ENCODE results near the gene MIOX. TPM values are rescaled to one million over a fixed set of nuclear protein-coding genes. Genes with fewer than 3 reads are reported as not detected.

The MIOX gene
- total and polyA plus RNA-seq, 10 of the 15 experiments (the other 5 are each of a cell fraction or from before 2014, with no cell fraction given) = 0.10 to 0.31 TPM; not detected in 8

- DNase-seq (ENCODE audit: low read depth, low spot score) (no peak), ATAC-seq (no peak), FAIRE-seq (no peak)
- Histone ChIP-seq H3K4me3 (no peak overlapping the region), H3K9me3 (replicated peaks; ENCODE audit: control insufficient read depth, insufficient read depth, low read length) (no peaks in the 10 kb centered on the region), H3K9ac (ENCODE audit: control insufficient read depth, insufficient read depth, low read length) (no peak overlapping the region), H3K79me2 (ENCODE audit: control insufficient read depth, insufficient read depth, low read length) (no peaks in the 10 kb centered on the region), H3K4me1 (ENCODE audit: control insufficient read depth, insufficient read depth, low read length) (no peaks in the 10 kb centered on the region; the same call in 1 of the 2 replicates), H3K27ac (ENCODE audit: control insufficient read depth, insufficient read depth) (no peak overlapping the region), H2AFZ (ENCODE audit: control insufficient read depth, low read depth, low read length) (no peak overlapping the region), H3K36me3 (ENCODE audit: control insufficient read depth in 2 of 2, insufficient read depth in 2 of 2, low read length in 1 of 2) (peaks cover 5 to 25% of the 10 kb centered on the region in 2 experiments; a peak in 3 of 4 replicates), H3K27me3 (replicated peaks in 1 of 2; ENCODE audit: control insufficient read depth in 2 of 2, insufficient read depth in 2 of 2, low read length in 1 of 2) (no peaks in the 10 kb centered on the region), H4K20me1 (ENCODE audit: control insufficient read depth, insufficient read depth) (no peaks in the 10 kb centered on the region), H3K4me2 (ENCODE audit: control insufficient read depth, insufficient read depth) (no peak overlapping the region)
- RAD21 ChIA-PET (ENCODE audit: unreplicated experiment) = no interaction called here
- intact Hi-C loops (cut with micrococcal nuclease; ENCODE audit: unreplicated experiment) = no loop called here
- TF ChIP-seq, protein P1, sequence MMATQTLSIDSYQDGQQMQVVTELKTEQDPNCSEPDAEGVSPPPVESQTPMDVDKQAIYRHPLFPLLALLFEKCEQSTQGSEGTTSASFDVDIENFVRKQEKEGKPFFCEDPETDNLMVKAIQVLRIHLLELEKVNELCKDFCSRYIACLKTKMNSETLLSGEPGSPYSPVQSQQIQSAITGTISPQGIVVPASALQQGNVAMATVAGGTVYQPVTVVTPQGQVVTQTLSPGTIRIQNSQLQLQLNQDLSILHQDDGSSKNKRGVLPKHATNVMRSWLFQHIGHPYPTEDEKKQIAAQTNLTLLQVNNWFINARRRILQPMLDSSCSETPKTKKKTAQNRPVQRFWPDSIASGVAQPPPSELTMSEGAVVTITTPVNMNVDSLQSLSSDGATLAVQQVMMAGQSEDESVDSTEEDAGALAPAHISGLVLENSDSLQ (IDR thresholded peaks at IDR 0.05) = no peak
- peak; percentile 51; the same call in 1 of the 2 replicates for TF ChIP-seq POLR2A (IDR thresholded peaks at IDR 0.05; ENCODE audit: low read depth, low read length)
- WGBS (ENCODE audit: insufficient coverage, insufficient replicate concordance, low lambda C conversion rate, missing lambda C conversion rate) = 67% methylated on average over 30 of the region's 30 CpGs
- CTCF ChIA-PET = no interaction called here
- POLR2A ChIA-PET = interaction anchor here (0.6 kb wide), 1 partner anchor 1193 kb away, joined by 3 read pairs; no protein-coding TSS in a partner anchor
- SMC1A ChIA-PET (ENCODE audit: uncharacterized antibody, unreplicated experiment) = no interaction called here
- in situ Hi-C loops (cut with MboI) = no loop called here
- no TSS peak for BruUV-seq (replicated peaks)
Measured at GRCh38 chr22:50445071-50445879, 41.4 kb upstream of the MIOX start.

- POLR2A ChIA-PET = no interaction called here
Measured at GRCh38 chr22:50445880-50446707, 40.6 kb upstream of the MIOX start.

More at GRCh38 chr22:50445880-50446707, 40.6 kb upstream of the MIOX start:
- Histone ChIP-seq H3K9me3 (replicated peaks; ENCODE audit: control insufficient read depth, insufficient read depth, low read length) (no peaks in the 10 kb centered on the region), H4K20me1 (ENCODE audit: control insufficient read depth, insufficient read depth) (no peaks in the 10 kb centered on the region), H3K4me2 (ENCODE audit: control insufficient read depth, insufficient read depth) (no peak overlapping the region), H3K4me3 (no peak overlapping the region), H3K9ac (ENCODE audit: control insufficient read depth, insufficient read depth, low read length) (no peak overlapping the region), H3K27me3 (replicated peaks in 1 of 2; ENCODE audit: control insufficient read depth in 2 of 2, insufficient read depth in 2 of 2, low read length in 1 of 2) (no peaks in the 10 kb centered on the region), H3K4me1 (ENCODE audit: control insufficient read depth, insufficient read depth, low read length) (no peaks in the 10 kb centered on the region; the same call in 1 of the 2 replicates), H2AFZ (ENCODE audit: control insufficient read depth, low read depth, low read length) (no peak overlapping the region), H3K79me2 (ENCODE audit: control insufficient read depth, insufficient read depth, low read length) (no peaks in the 10 kb centered on the region), H3K27ac (ENCODE audit: control insufficient read depth, insufficient read depth) (no peak overlapping the region), H3K36me3 (ENCODE audit: control insufficient read depth in 2 of 2, insufficient read depth in 2 of 2, low read length in 1 of 2) (peaks cover 5 to 23% of the 10 kb centered on the region in 2 experiments; a peak in 3 of 4 replicates)
- no peak for DNase-seq (ENCODE audit: low read depth, low spot score)
- no peak for FAIRE-seq
- ATAC-seq = no peak
- SMC1A ChIA-PET (ENCODE audit: uncharacterized antibody, unreplicated experiment) = no interaction called here
- WGBS (ENCODE audit: insufficient coverage, insufficient replicate concordance, low lambda C conversion rate, missing lambda C conversion rate) = 63% methylated on average over 13 of the region's 17 CpGs
- BruUV-seq (replicated peaks) = no TSS peak
- RAD21 ChIA-PET (ENCODE audit: unreplicated experiment) = no interaction called here
- peak; percentile 49 for TF ChIP-seq POLR2A (IDR thresholded peaks at IDR 0.05; ENCODE audit: low read depth, low read length)
- no peak for TF ChIP-seq SRF (IDR thresholded peaks at IDR 0.05; ENCODE audit: low read depth in 2 of 2, low read length in 2 of 2)
- CTCF ChIA-PET = no interaction called here
- in situ Hi-C loops (cut with MboI) = no loop called here
- intact Hi-C loops (cut with micrococcal nuclease; ENCODE audit: unreplicated experiment) = no loop called here
